Upper lobe of right lung (tissue), 1 donor: ENCODE data around the gene SERTAD3. TPM values are rescaled to one million over a fixed set of nuclear protein-coding genes. Genes with fewer than 3 reads are reported as not detected.

Experiments
- ATAC-seq: fragments of 200-7000 bp; cut with Tn5 transposase; one replicate; pipeline ENCODE4 v1.9.1; 2020; ENCODE audit warnings: mild to moderate bottlenecking, moderate library complexity
- DNase-seq: peaks from one replicate; pipeline ENCODE4 v3.0.0-alpha.2; 2020
- H3K27ac ChIP-seq: fragments of 200-600 bp; one replicate; pipeline ENCODE4 v1.8.0; 2022
- H3K27me3 ChIP-seq: fragments of 200-600 bp; one replicate; pipeline ENCODE4 v1.8.0; 2022; ENCODE audit warnings: mild to moderate bottlenecking
- H3K36me3 ChIP-seq: fragments of 200-600 bp; one replicate; pipeline ENCODE4 v1.8.0; 2022
- H3K4me1 ChIP-seq: fragments of 200-600 bp; one replicate; pipeline ENCODE4 v1.8.0; 2022
- H3K4me3 ChIP-seq: fragments of 200-600 bp; one replicate; pipeline ENCODE4 v1.8.0; 2022; ENCODE audit warnings: mild to moderate bottlenecking
- H3K9me3 ChIP-seq: fragments of 200-600 bp; one replicate; pipeline ENCODE4 v1.8.0; 2022
- intact Hi-C: fragments of 100-400 bp; cut with DNase I; formaldehyde crosslinking; loops from one replicate; pipeline ENCODE4 v1.11.0; 2022
- total RNA-seq: library from RNA; stranded (reverse); fragmentation: NEBNext Ultra II Directional; extraction: Animal tissue kit (Norgen Biotek cat#: 25700); gene quantifications from one replicate; pipeline ENCODE4 v1.2.1, GENCODE V29; 2021
- TF ChIP-seq, protein P1 (sequence below): fragments of 200-600 bp; IDR thresholded peaks from one replicate; pipeline ENCODE4 v1.8.0; 2022; ENCODE audit warnings: antibody characterized with exemption
- donor health status: DM: no; HTN: yes; CAD: no; lungs with severe emphysema.

SERTAD3 gene
- total RNA-seq, 1 donor from 2014 or later: 32.6 TPM

DNA sequence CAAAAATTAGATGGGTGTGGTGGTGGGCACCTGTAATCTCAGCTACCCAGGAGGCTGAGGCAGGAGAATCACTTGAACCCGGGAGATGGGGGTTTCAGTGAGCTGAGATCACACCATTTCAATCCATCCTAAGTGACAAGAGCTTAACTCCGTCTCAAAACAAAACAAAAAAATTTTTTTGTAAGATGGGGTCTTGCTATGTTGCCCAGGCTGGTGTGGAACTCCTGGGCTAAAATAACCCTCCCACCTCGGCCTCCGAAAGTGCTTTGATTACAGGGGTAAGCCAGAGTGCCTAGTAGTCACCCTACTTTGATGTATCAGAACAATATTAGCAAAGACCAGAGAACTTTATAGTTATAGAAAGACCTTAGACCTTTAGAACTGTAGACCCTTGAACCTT lies 30.6 kb upstream of the SERTAD3 start:
- DNase-seq (no peak), ATAC-seq (no peak)
- no peaks in the 10 kb centered on the region for H3K27me3 ChIP-seq
- no peaks in the 10 kb centered on the region for H3K4me1 ChIP-seq
- H3K27ac ChIP-seq: no peak overlapping the region
- no peaks in the 10 kb centered on the region for H3K36me3 ChIP-seq
- intact Hi-C loops: no loop called here
- no peaks in the 10 kb centered on the region for H3K9me3 ChIP-seq
- TF ChIP-seq, protein P1, sequence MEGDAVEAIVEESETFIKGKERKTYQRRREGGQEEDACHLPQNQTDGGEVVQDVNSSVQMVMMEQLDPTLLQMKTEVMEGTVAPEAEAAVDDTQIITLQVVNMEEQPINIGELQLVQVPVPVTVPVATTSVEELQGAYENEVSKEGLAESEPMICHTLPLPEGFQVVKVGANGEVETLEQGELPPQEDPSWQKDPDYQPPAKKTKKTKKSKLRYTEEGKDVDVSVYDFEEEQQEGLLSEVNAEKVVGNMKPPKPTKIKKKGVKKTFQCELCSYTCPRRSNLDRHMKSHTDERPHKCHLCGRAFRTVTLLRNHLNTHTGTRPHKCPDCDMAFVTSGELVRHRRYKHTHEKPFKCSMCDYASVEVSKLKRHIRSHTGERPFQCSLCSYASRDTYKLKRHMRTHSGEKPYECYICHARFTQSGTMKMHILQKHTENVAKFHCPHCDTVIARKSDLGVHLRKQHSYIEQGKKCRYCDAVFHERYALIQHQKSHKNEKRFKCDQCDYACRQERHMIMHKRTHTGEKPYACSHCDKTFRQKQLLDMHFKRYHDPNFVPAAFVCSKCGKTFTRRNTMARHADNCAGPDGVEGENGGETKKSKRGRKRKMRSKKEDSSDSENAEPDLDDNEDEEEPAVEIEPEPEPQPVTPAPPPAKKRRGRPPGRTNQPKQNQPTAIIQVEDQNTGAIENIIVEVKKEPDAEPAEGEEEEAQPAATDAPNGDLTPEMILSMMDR: no peak
- H3K4me3 ChIP-seq: no peak overlapping the region

DNA sequence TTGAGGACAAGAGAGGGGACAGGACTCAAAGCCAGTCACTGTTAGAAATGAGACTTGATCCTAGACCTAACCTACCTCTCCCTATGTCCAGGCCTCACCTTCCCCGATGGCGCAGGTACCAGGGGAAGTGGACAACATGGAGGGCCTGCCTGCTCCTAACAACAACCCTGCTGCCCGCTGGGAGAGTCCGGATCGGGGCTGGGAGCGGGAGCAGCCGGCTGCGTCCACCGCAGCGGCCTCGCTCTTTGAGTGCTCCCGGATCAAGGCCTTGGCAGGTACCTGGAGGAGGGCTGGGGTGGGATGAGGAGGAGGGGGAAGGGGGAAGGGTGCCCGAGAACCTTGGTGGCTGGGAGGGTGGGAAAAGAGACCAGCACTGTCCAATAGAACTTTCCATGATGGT lies 28.4 kb upstream of the SERTAD3 start:
- ATAC-seq (no peak), DNase-seq (no peak)
- H3K9me3 ChIP-seq: no peaks in the 10 kb centered on the region
- intact Hi-C loops: no loop called here
- TF ChIP-seq, protein P1: no peak
- no peak overlapping the region for H3K27ac ChIP-seq
- H3K4me1 ChIP-seq: peaks cover 2% of the 10 kb centered on the region
- H3K4me3 ChIP-seq: no peak overlapping the region
- peaks cover 2% of the 10 kb centered on the region for H3K27me3 ChIP-seq
- no peaks in the 10 kb centered on the region for H3K36me3 ChIP-seq

DNA sequence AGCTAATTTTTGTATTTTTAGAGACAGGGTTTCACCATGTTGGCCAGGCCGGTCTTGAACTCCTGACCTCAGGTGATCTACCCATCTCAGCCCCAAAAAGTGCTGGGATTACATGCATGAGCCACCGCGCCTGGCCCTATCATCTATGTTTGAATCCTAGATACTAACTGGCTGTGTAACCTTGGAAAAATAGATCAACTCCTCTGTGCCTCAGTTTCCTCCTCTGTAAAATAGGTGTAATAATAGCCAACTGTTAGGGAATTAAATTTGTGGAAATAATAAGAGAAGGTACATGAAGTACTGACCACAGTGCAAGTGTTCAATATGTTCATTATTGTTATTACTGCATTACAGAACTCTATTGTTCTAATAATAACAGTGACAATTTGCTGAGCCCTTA lies 27.0 kb upstream of the SERTAD3 start:
- TF ChIP-seq, protein P1: no peak
- H3K4me1 ChIP-seq: peaks cover 11% of the 10 kb centered on the region

DNA sequence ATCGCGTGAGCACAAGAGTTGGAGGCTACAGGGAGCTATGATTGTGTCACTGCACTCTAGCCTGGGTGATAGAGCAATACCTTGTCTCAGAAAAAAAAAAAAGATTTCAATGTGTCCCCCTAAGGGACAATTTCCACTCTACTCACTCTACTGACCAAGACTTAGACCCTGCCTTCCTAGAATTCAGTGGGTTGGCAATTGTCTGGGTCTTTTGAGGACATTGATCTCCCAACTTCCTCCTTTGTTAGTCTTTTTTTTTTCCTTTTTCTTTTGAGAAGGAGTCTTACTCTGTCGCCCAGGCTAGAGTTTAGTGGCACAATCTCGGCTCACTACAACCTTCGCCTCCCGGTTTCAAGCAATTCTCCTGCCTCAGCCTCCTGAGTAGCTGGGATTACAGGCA lies 24.9 kb upstream of the SERTAD3 start:
- DNase-seq: no peak
- Histone ChIP-seq H3K27ac (no peak overlapping the region), H3K4me1 (peaks cover 22% of the 10 kb centered on the region), H3K36me3 (no peaks in the 10 kb centered on the region), H3K9me3 (no peaks in the 10 kb centered on the region), H3K4me3 (no peak overlapping the region), H3K27me3 (peaks cover 5% of the 10 kb centered on the region)
- no peak for ATAC-seq
- TF ChIP-seq, protein P1: no peak
- intact Hi-C loops: no loop called here

More for the DNA sequence above, 27.0 kb upstream of the SERTAD3 start:
- Histone ChIP-seq H3K36me3 (no peaks in the 10 kb centered on the region), H3K27ac (no peak overlapping the region), H3K4me3 (no peak overlapping the region), H3K9me3 (no peaks in the 10 kb centered on the region), H3K27me3 (peaks cover 5% of the 10 kb centered on the region)
- no peak for ATAC-seq
- no peak for DNase-seq
- intact Hi-C loops: no loop called here

DNA sequence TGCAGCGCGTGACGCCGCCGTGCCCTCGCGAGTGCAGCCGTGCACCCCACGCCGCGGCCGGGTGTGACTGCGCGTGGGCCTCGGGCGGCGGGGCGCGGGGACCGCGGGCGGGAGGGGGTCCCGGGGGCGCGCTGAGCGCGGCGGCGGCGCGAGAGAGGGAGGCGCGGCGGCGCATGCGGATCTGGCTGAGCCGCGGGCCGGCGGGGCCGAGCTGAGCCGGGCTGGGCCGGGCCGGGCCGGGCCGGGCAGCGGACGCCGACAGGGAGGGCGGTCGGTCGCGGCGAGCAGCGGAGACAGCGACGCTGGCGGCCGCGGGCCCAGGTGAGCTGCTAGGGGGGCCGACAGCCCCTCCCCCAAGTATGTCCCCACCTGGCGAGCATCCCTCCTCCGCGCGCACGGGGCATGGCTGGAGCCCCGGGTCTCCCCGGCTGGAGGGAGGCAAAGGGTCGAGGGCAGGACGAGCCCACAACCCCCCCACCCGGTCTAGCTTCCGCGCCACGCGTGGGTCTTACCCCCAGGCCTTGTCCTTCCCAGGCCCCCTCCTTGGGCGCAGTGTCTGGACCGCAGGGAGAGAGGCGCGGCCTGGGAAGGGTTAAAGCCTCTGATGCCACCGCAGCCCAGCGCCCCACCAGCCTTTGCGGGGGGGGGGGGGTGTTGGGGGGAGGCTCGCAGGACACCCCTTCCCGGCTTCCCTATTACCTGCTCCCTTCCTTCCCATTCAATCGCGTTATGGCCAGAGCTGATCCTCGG lies 23.0 kb upstream of the SERTAD3 start, which contains the start of gene SPTBN4:
SPTBN4 (plus strand) TSS at position 17 of the 750 bp plus-strand sequence. CDS start 5,621 bp downstream, outside the sequence.
- no peak for ATAC-seq
- Histone ChIP-seq H3K36me3 (no peaks in the 10 kb centered on the region), H3K4me3 (peak within 1 kb of the TSS; percentile 87), H3K4me1 (peaks cover 33% of the 10 kb centered on the region), H3K27me3 (peaks cover 5% of the 10 kb centered on the region), H3K9me3 (no peaks in the 10 kb centered on the region), H3K27ac (no peak within 1 kb of the TSS)
- DNase-seq: peak; percentile 72
- intact Hi-C loops: no loop called here
- TF ChIP-seq, protein P1: no peak
